Small intestine (tissue), 7 donors: ENCODE results near the gene CARF. TPM values are rescaled to one million over a fixed set of nuclear protein-coding genes. Genes with fewer than 3 reads are reported as not detected.

Experiments
- DNase-seq, 2 donors: peaks; one replicate each; pipeline versions ENCODE4 v3.0.0 to v3.0.0-alpha.2; 2013
- FAIRE-seq: peaks from 2 replicates; lab custom pipeline; 2012; peaks lifted over from hg19 to GRCh38; lab: Jason Lieb, UNC
- H3K27ac ChIP-seq, 3 donors: one replicate each; pipeline ENCODE4 v1.5.1; 2013; ENCODE audit warnings: low read length in 2 of 3, mild to moderate bottlenecking in 2 of 3, control low read depth in 1 of 3, inconsistent platforms in 1 of 3, low read depth in 1 of 3, moderate library complexity in 1 of 3
- H3K27me3 ChIP-seq, 3 donors: one replicate each; pipeline ENCODE4 v1.6.1; 2013; ENCODE audit warnings: low read length in 3 of 3, inconsistent platforms in 1 of 3; ENCODE audit not compliant: control insufficient read depth in 3 of 3, insufficient read depth in 3 of 3
- H3K36me3 ChIP-seq, 3 donors: one replicate each; pipeline ENCODE4 v1.6.1; 2013; ENCODE audit warnings: low read length in 3 of 3, inconsistent platforms in 1 of 3, low read depth in 1 of 3, mild to moderate bottlenecking in 1 of 3, moderate library complexity in 1 of 3; ENCODE audit not compliant: control insufficient read depth in 3 of 3, insufficient read depth in 2 of 3
- H3K4me1 ChIP-seq, 3 donors: one replicate each; pipeline ENCODE4 v1.6.1; 2013; ENCODE audit warnings: low read length in 2 of 3, inconsistent platforms in 1 of 3, low read depth in 1 of 3, mild to moderate bottlenecking in 1 of 3, moderate library complexity in 1 of 3; ENCODE audit not compliant: control insufficient read depth in 3 of 3, insufficient read depth in 2 of 3
- H3K4me3 ChIP-seq, 3 donors: one replicate each; pipeline ENCODE4 v1.5.1; 2013; ENCODE audit warnings: low read length in 3 of 3, control low read depth in 1 of 3, inconsistent platforms in 1 of 3, low read depth in 1 of 3, mild to moderate bottlenecking in 1 of 3, moderate library complexity in 1 of 3
- H3K9me3 ChIP-seq, 2 donors: one replicate each; pipeline ENCODE4 v1.6.1; 2013; ENCODE audit warnings: low read depth in 1 of 2, low read length in 1 of 2; ENCODE audit not compliant: control insufficient read depth in 2 of 2, insufficient read depth in 1 of 2
- WGBS, 3 donors: extraction: QIAGEN DNeasy Blood & Tissue Kit; methylation state at CpG; one replicate each; pipeline ENCODE4 v1.1.7; 2013; 5-methylcytosine and 5-hydroxymethylcytosine counted together
- polyA plus RNA-seq, 4 donors: library from polyadenylated mRNA; stranded (reverse) in 3 of 4; unstranded in 1 of 4; fragments of 200-250 nt in 3 of 4; fragments of 120-200 nt in 1 of 4; gene quantifications; one replicate each; pipeline versions ENCODE4 v1.2.1 to v1.2.3, GENCODE V29; 2013
- donor health status: healthy with polysubstance abuse.
- donor health status: control.
- donor health status: control.
- donor health status: Bipolar disorder and iron deficiency.
- donor health status: healthy.

CARF gene
- polyA plus RNA-seq, 4 donors = 0.89 to 9.3 (median 1.7) TPM

- Histone ChIP-seq H3K27ac (no peak overlapping the region), H3K36me3 (peaks cover 0 to 39% (median 3%) of the 10 kb centered on the region in 3 donors), H3K27me3 (no peaks in the 10 kb centered on the region), H3K4me1 (no peaks in the 10 kb centered on the region), H3K4me3 (no peak overlapping the region), H3K9me3 (no peaks in the 10 kb centered on the region)
- 90 to 100% (median 98%) methylated on average over 3 of the region's 3 CpGs for WGBS, 3 donors
- DNase-seq (no peak), FAIRE-seq (no peak)
Measured at GRCh38 chr2:202932425-202933138, 20.5 kb downstream of the CARF start.

GRCh38 chr2:202933139-202933510, 21.1 kb downstream of the CARF start:
- 94 to 98% (median 95%) methylated on average over 5 of the region's 5 CpGs for WGBS, 3 donors
- H3K27me3 ChIP-seq = no peaks in the 10 kb centered on the region
- no peaks in the 10 kb centered on the region for H3K9me3 ChIP-seq
- DNase-seq (no peak), FAIRE-seq (no peak)
- no peak overlapping the region for H3K4me3 ChIP-seq
- H3K27ac ChIP-seq = no peak overlapping the region
- H3K4me1 ChIP-seq = no peaks in the 10 kb centered on the region
- H3K36me3 ChIP-seq = peaks cover 0 to 37% (median 3%) of the 10 kb centered on the region in 3 donors

GRCh38 chr2:202933958-202934357, 21.9 kb downstream of the CARF start:
- Histone ChIP-seq H3K36me3 (peaks cover 0 to 41% (median 3%) of the 10 kb centered on the region in 3 donors), H3K4me3 (no peak overlapping the region), H3K27me3 (no peaks in the 10 kb centered on the region), H3K9me3 (no peaks in the 10 kb centered on the region), H3K27ac (no peak overlapping the region), H3K4me1 (no peaks in the 10 kb centered on the region)
- DNase-seq (no peak), FAIRE-seq (no peak)
- 87 to 97% (median 96%) methylated on average over 2 of the region's 2 CpGs for WGBS, 3 donors

GRCh38 chr2:202934456-202934855, 22.4 kb downstream of the CARF start:
- H3K4me3 ChIP-seq = no peak overlapping the region
- FAIRE-seq (no peak), DNase-seq (no peak)
- H3K27ac ChIP-seq = no peak overlapping the region
- no peaks in the 10 kb centered on the region for H3K27me3 ChIP-seq
- no peaks in the 10 kb centered on the region for H3K9me3 ChIP-seq
- H3K4me1 ChIP-seq = no peaks in the 10 kb centered on the region
- 94 to 96% (median 96%) methylated on average over 2 of the region's 2 CpGs for WGBS, 3 donors
- H3K36me3 ChIP-seq = peaks cover 0 to 42% (median 3%) of the 10 kb centered on the region in 3 donors

- DNase-seq = no peak
- 93 to 96% (median 95%) methylated on average over 3 of the region's 3 CpGs for WGBS, 3 donors
- Histone ChIP-seq H3K27me3 (no peaks in the 10 kb centered on the region), H3K4me1 (no peaks in the 10 kb centered on the region), H3K27ac (no peak overlapping the region), H3K36me3 (peaks cover 0 to 22% (median 0%) of the 10 kb centered on the region in 3 donors), H3K9me3 (no peaks in the 10 kb centered on the region), H3K4me3 (no peak overlapping the region)
- no peak for FAIRE-seq
Measured at GRCh38 chr2:202938960-202939359, 26.9 kb downstream of the CARF start.

GRCh38 chr2:202941771-202942170, 29.7 kb downstream of the CARF start:
- H3K4me1 ChIP-seq = no peaks in the 10 kb centered on the region
- 94 to 99% (median 94%) methylated on average over 4 of the region's 4 CpGs for WGBS, 3 donors
- no peak overlapping the region for H3K4me3 ChIP-seq
- no peaks in the 10 kb centered on the region for H3K27me3 ChIP-seq
- no peak overlapping the region for H3K27ac ChIP-seq
- no peak for DNase-seq
- no peaks in the 10 kb centered on the region for H3K9me3 ChIP-seq
- H3K36me3 ChIP-seq = peaks cover 0 to 10% (median 2%) of the 10 kb centered on the region in 3 donors
- FAIRE-seq = no peak

DNA sequence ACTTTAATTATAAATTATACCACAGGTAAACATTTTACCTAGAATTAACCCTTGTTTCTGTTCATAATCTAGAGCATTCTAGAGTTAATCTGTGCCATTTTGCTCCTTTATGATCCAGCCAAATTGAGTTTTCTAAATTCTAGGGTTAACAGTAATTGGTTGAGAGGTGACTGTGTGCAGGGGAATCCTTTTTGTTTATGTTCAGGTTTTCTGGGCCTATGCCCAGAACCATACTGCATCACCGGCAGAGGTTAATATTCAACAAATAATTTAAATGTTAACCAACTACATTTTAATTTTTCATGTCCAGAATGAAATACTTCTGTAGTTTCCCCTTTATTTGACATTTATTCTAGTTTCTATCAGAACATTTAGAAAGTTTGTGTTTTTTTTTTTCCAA, 32.3 kb downstream of the CARF start:
- Histone ChIP-seq H3K4me3 (no peak overlapping the region), H3K27me3 (no peaks in the 10 kb centered on the region), H3K9me3 (peaks cover 0 to 4% of the 10 kb centered on the region in 2 donors), H3K4me1 (no peaks in the 10 kb centered on the region), H3K27ac (no peak overlapping the region), H3K36me3 (peaks cover 0 to 4% (median 2%) of the 10 kb centered on the region in 3 donors)
- FAIRE-seq (no peak), DNase-seq (no peak)
- 32 to 61% (median 35%) methylated on average over 1 of the region's 1 CpG for WGBS, 3 donors

GRCh38 chr2:202944816-202945215, 32.7 kb downstream of the CARF start:
- Histone ChIP-seq H3K36me3 (peaks cover 0 to 2% (median under 1%) of the 10 kb centered on the region in 3 donors), H3K27ac (no peak overlapping the region), H3K4me1 (no peaks in the 10 kb centered on the region), H3K27me3 (no peaks in the 10 kb centered on the region), H3K9me3 (peaks cover 0 to 4% of the 10 kb centered on the region in 2 donors), H3K4me3 (no peak overlapping the region)
- WGBS, 3 donors = 84 to 88% (median 84%) methylated on average over 3 of the region's 3 CpGs
- FAIRE-seq (no peak), DNase-seq (no peak)
